Transverse colon (tissue), 4 donors: ENCODE data around the gene APOL4.
A peak's percentile ranks its signal among the peaks of the same experiment; 100 is the strongest.

Experiments
- CTCF ChIP-seq, 5 experiments: fragments of 200-600 bp in 3 of 5; fragments of 450-650 bp in 2 of 5; sonication (generic) in 3 of 5; IDR thresholded peaks; 1 replicate in 2 of 5; 2 replicates in 3 of 5; pipeline ENCODE4 v1.5.1; 2016 to 2017; ENCODE audit warnings: antibody characterized with exemption in 5 of 5, inconsistent platforms in 3 of 5, mild to moderate bottlenecking in 2 of 5, moderate library complexity in 1 of 5
- EP300 ChIP-seq: sonication (generic); formaldehyde crosslinking; IDR thresholded peaks from one replicate; pipeline ENCODE4 v1.6.1; 2017; ENCODE audit warnings: antibody characterized with exemption, low read depth
- POLR2A ChIP-seq: fragments of 450-650 bp; IDR thresholded peaks from one replicate; pipeline ENCODE4 v1.6.1; 2016; ENCODE audit warnings: antibody characterized with exemption, mild to moderate bottlenecking, moderate library complexity
- POLR2AphosphoS5 ChIP-seq, 3 donors: sonication (generic); formaldehyde crosslinking; IDR thresholded peaks; one replicate each; pipeline ENCODE4 v1.6.1; 2016; ENCODE audit warnings: antibody characterized with exemption in 3 of 3

GRCh38 chr22:36160499-36160942 lies 41.1 kb downstream of the APOL4 start, which contains the start of gene APOL3:
- peak; percentile 62 for TF ChIP-seq POLR2A
- TF ChIP-seq CTCF (IDR thresholded peaks at IDR 0.05): no peak
- TF ChIP-seq POLR2AphosphoS5 (IDR thresholded peaks at IDR 0.05): peak; percentile 62 to 85 (median 84)
- TF ChIP-seq EP300: no peak
